ENCODE measurements around the gene TRANK1.

TRANK1 gene

GRCh38 chr3:36864180-36865053 is 80.4 kb downstream of the TRANK1 start:
- POLR2A ChIA-PET = no interaction called here
- Histone ChIP-seq H3K4me3 (ENCODE audit: low read depth, low read length) (no peak overlapping the region), H3K36me3 (ENCODE audit: control insufficient read depth in 2 of 2, insufficient read depth in 1 of 2, low read length in 2 of 2) (no peaks in the 10 kb centered on the region), H3K4me1 (ENCODE audit: control insufficient read depth, insufficient read depth, low read length) (no peaks in the 10 kb centered on the region), H3K9me3 (ENCODE audit: control insufficient read depth, insufficient read depth, low read depth, low read length) (no peaks in the 10 kb centered on the region), H3K27ac (ENCODE audit: extremely low read depth, low read depth, low read length) (no peak overlapping the region)
- CTCF ChIA-PET = interaction anchor here (1.0 kb wide), 1 partner anchor 135 kb away, joined by 4 read pairs; no protein-coding TSS in a partner anchor
- no peak for TF ChIP-seq IKZF3 (tag by site-specific recombination; IDR thresholded peaks at IDR 0.05)
- TF ChIP-seq ZNF473 (tag by site-specific recombination; IDR thresholded peaks at IDR 0.05) = no peak
- no peak for TF ChIP-seq TCF7L2 (IDR thresholded peaks at IDR 0.05; ENCODE audit: borderline replicate concordance, low read depth, low read length)
- no peak for TF ChIP-seq ZNF544 (tag by site-specific recombination; IDR thresholded peaks at IDR 0.05)
- TF ChIP-seq ZNF311 (tag by site-specific recombination; IDR thresholded peaks at IDR 0.05; ENCODE audit: borderline replicate concordance) = no peak
- TF ChIP-seq HOXA7 (CRISPR knock-in tag; IDR thresholded peaks at IDR 0.05; ENCODE audit: borderline replicate concordance) = no peak
- TF ChIP-seq ZNF518A (tag by site-specific recombination; conservative IDR thresholded peaks at IDR 0.05; ENCODE audit: low read depth) = no peak
- TF ChIP-seq ZNF398 (tag by site-specific recombination; IDR thresholded peaks at IDR 0.05) = no peak
- no peak for TF ChIP-seq ZNF747 (tag by site-specific recombination; IDR thresholded peaks at IDR 0.05)
- no peak for TF ChIP-seq ZNF623 (tag by site-specific recombination; IDR thresholded peaks at IDR 0.05)
- no peak for TF ChIP-seq ZNF138 (tag by site-specific recombination; IDR thresholded peaks at IDR 0.05; ENCODE audit: borderline replicate concordance)

GRCh38 chr3:36862076-36862755 is 82.6 kb downstream of the TRANK1 start:
- Histone ChIP-seq H3K9me3 (ENCODE audit: control insufficient read depth, insufficient read depth, low read depth, low read length) (no peaks in the 10 kb centered on the region), H3K27ac (ENCODE audit: extremely low read depth, low read depth, low read length) (no peak overlapping the region), H3K36me3 (ENCODE audit: control insufficient read depth in 2 of 2, insufficient read depth in 1 of 2, low read length in 2 of 2) (peaks cover 0 to 6% of the 10 kb centered on the region in 2 experiments; a peak in 1 of 3 replicates), H3K4me3 (ENCODE audit: low read depth, low read length) (no peak overlapping the region), H3K4me1 (ENCODE audit: control insufficient read depth, insufficient read depth, low read length) (no peaks in the 10 kb centered on the region)
- ChIA-PET POLR2A (no interaction called here), CTCF (no interaction called here)
- TF ChIP-seq GLI4 (tag by site-specific recombination; IDR thresholded peaks at IDR 0.05) (no peak), ZFHX2 (tag by site-specific recombination; conservative IDR thresholded peaks at IDR 0.05) (no peak), ZNF280C (tag by site-specific recombination; IDR thresholded peaks at IDR 0.05) (no peak), MEIS1 (CRISPR knock-in tag; IDR thresholded peaks at IDR 0.05; ENCODE audit: borderline replicate concordance) (no peak), PBX3 (CRISPR knock-in tag; IDR thresholded peaks at IDR 0.05) (no peak), ZBTB48 (tag by site-specific recombination; IDR thresholded peaks at IDR 0.05) (no peak), ZNF433 (tag by site-specific recombination; IDR thresholded peaks at IDR 0.05; ENCODE audit: low read depth) (no peak), ZNF529 (tag by site-specific recombination; IDR thresholded peaks at IDR 0.05; ENCODE audit: insufficient replicate concordance) (no peak), ZNF776 (tag by site-specific recombination; IDR thresholded peaks at IDR 0.05; ENCODE audit: borderline replicate concordance) (no peak), SCRT2 (tag by site-specific recombination; IDR thresholded peaks at IDR 0.05) (no peak), ZNF362 (tag by site-specific recombination; IDR thresholded peaks at IDR 0.05) (no peak)

All from HEK293 (cell line).